ENCODE data around the gene ARHGAP24. TPM values are rescaled to one million over a fixed set of nuclear protein-coding genes. Genes with fewer than 3 reads are reported as not detected.

ARHGAP24 gene
- total RNA-seq, 1 experiment from 2014 or later: 1.3 TPM

- CTCF ChIA-PET: no interaction called here
- no peaks in the 10 kb centered on the region for H3K27me3 ChIP-seq (ENCODE audit: insufficient read depth, low read length)
- POLR2A ChIA-PET: no interaction called here
- H3K4me1 ChIP-seq (ENCODE audit: control insufficient read depth in 1 of 2, insufficient read depth in 2 of 2, low read length in 2 of 2): no peaks in the 10 kb centered on the region
- no TSS peak for BruUV-seq (replicated peaks)
- intact Hi-C loops (cut with micrococcal nuclease): no loop called here
- no peak overlapping the region for H3K4me3 ChIP-seq (replicated peaks in 1 of 2; ENCODE audit: low read depth in 1 of 2, low read length in 2 of 2)
- H2AFZ ChIP-seq (ENCODE audit: low read depth, low read length, poor library complexity, severe bottlenecking): no peak overlapping the region
- RAD21 ChIA-PET (ENCODE audit: low non-redundant PET in 1 of 2, low total read pairs in 2 of 2, uncharacterized antibody in 2 of 2, unreplicated experiment in 2 of 2): no interaction called here
- H3K36me3 ChIP-seq (ENCODE audit: control insufficient read depth in 1 of 2, insufficient read depth in 2 of 2, low read length in 2 of 2): no peaks in the 10 kb centered on the region
- no peaks in the 10 kb centered on the region for H3K79me2 ChIP-seq (ENCODE audit: insufficient read depth, low read length)
- no peak overlapping the region for H3K9ac ChIP-seq (ENCODE audit: low read length)
- no peaks in the 10 kb centered on the region; the same call in none of the 2 replicates for H3K9me2 ChIP-seq (ENCODE audit: insufficient read depth)
- ATAC-seq (no peak), DNase-seq (ENCODE audit: low read depth, low spot score) (no peak)
- H3K27ac ChIP-seq (ENCODE audit: low read depth, low read length): no peak overlapping the region
- no peak overlapping the region for H3K4me2 ChIP-seq (ENCODE audit: low read length)
- H4K20me1 ChIP-seq (ENCODE audit: insufficient read depth): no peaks in the 10 kb centered on the region
- H3K9me3 ChIP-seq (ENCODE audit: control insufficient read depth in 1 of 2, insufficient read depth in 1 of 2, low read depth in 1 of 2, low read length in 2 of 2): no peaks in the 10 kb centered on the region
- TF ChIP-seq TCF7L2 (IDR thresholded peaks at IDR 0.05; ENCODE audit: borderline replicate concordance, extremely low read depth, insufficient read depth, insufficient read length): no peak
- no peak for TF ChIP-seq JUND (IDR thresholded peaks at IDR 0.05)
- TF ChIP-seq YY1 (IDR thresholded peaks at IDR 0.05; ENCODE audit: extremely low read depth, insufficient replicate concordance, low read depth, low read length): no peak
- no peak for TF ChIP-seq POLR2A (IDR thresholded peaks at IDR 0.05; ENCODE audit: borderline replicate concordance, extremely low read depth, insufficient read depth, insufficient read length)
- no peak for TF ChIP-seq FOSL1 (IDR thresholded peaks at IDR 0.05; ENCODE audit: low read depth)
- no peak for TF ChIP-seq CTCF (IDR thresholded peaks at IDR 0.05 in 2 of 3, conservative IDR thresholded peaks at IDR 0.05 in 1 of 3; ENCODE audit: borderline replicate concordance in 1 of 3, insufficient read depth in 1 of 3, low read depth in 2 of 3, low read length in 2 of 3)
- TF ChIP-seq SIN3A (IDR thresholded peaks at IDR 0.05; ENCODE audit: low read depth): no peak
- TF ChIP-seq SRF (IDR thresholded peaks at IDR 0.05; ENCODE audit: low read depth): no peak
- no peak for TF ChIP-seq ZBTB33 (IDR thresholded peaks at IDR 0.05; ENCODE audit: extremely low read depth, insufficient replicate concordance, low read length)
Measured at GRCh38 chr4:85446141-85446861, 28.6 kb upstream of the ARHGAP24 start.
